ENCODE measurements around the gene ATP9A. TPM values are rescaled to one million over a fixed set of nuclear protein-coding genes. Genes with fewer than 3 reads are reported as not detected.

Gene ATP9A
- polyA plus RNA-seq, 1 of the 3 experiments (the other 2 are of a cell fraction), result 11.0 TPM

DNA sequence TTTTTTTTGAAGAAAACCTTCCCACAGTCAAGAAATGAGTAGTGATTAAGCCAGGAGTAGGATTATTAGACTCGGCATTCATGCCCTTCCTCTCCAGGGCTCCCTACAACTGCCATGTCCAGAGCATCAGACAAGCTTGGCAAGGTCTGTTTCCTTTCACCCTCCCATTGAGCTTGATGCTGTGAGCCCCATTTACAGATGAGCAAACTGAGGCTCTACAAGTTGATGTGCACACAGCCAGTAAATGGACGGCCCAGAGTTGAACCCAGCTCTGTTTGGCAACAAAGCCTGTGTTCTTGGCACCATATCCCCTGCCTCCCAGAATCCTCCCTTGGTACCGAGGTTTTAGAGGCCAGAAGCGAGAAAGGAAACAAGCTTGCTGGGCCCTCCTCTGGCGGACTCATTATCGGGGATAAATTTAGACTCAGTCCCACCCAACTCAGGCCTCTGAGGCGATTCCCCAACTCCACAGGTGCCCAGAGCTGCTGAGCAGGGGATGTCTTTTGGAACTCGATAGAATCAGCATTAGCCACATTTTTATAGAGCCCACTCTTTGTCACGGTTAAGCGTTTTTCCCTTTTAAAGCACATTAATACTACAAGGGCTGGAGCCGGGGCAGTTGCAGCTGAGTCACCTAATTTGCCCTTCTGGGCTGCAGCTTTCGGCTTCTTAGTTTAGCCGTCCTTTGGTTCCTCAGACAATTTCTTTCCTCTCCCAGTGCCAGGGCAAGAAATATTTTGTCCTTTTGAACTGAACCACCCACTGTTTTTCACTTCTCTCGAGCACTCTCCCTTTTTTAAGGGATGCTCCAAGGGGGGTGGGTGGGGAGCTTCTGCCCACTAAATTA, 202.7 kb downstream of the ATP9A start:
- TF ChIP-seq NRF1 (IDR thresholded peaks at IDR 0.05; ENCODE audit: low read depth, low read length) (no peak), JUND (IDR thresholded peaks at IDR 0.05) (0 out of 2 replicates have a peak, but pooled peaks have one; percentile 19), YY1 (IDR thresholded peaks at IDR 0.05; ENCODE audit: low read depth) (no peak)
- Histone ChIP-seq H3K9me3 (no peaks in the 10 kb centered on the region), H3K4me1 (ENCODE audit: control insufficient read depth in 1 of 2, insufficient read depth in 2 of 2, low read depth in 1 of 2, low read length in 1 of 2) (peaks cover 15 to 26% of the 10 kb centered on the region in 2 experiments), H3K27ac (ENCODE audit: low read depth in 2 of 2, low read length in 1 of 2) (peak overlapping the region in 1 of 2 experiments; percentile 68; a peak in 2 of 4 replicates), H3K4me3 (ENCODE audit: low read depth in 2 of 2, low read length in 1 of 2) (no peak overlapping the region; a peak in 1 of 4 replicates), H3K27me3 (ENCODE audit: insufficient read depth) (no peaks in the 10 kb centered on the region), H3K36me3 (replicated peaks in 1 of 2; ENCODE audit: control insufficient read depth in 1 of 2, insufficient read depth in 2 of 2, low read length in 1 of 2) (no peaks in the 10 kb centered on the region), H3K79me2 (ENCODE audit: insufficient read depth) (peaks cover 3% of the 10 kb centered on the region; the same call in 1 of the 2 replicates), H3F3A (replicated peaks; ENCODE audit: insufficient read depth) (peaks cover 31% of the 10 kb centered on the region), H3K9ac (peak overlapping the region; percentile 30; the same call in 1 of the 2 replicates), H4K20me1 (ENCODE audit: insufficient read depth) (peaks cover 6% of the 10 kb centered on the region; the same call in 1 of the 2 replicates), H3K4me2 (peak overlapping the region; percentile 65), H2AFZ (ENCODE audit: low read depth) (0 out of 2 replicates have a peak overlapping the region, but pooled peaks have one; percentile 69), H3K9me2 (no peaks in the 10 kb centered on the region)
- CTCF ChIA-PET, result interaction anchor here (1.0 to 2.4 kb wide), 5 partner anchors 9 to 584 kb away, joined by 3 to 6 read pairs (median 4); no protein-coding TSS in a partner anchor
- no peak for DNase-seq
- 57% methylated on average over 14 of the region's 14 CpGs for WGBS (ENCODE audit: low lambda C conversion rate)
- POLR2A ChIA-PET, result no interaction called here

DNA sequence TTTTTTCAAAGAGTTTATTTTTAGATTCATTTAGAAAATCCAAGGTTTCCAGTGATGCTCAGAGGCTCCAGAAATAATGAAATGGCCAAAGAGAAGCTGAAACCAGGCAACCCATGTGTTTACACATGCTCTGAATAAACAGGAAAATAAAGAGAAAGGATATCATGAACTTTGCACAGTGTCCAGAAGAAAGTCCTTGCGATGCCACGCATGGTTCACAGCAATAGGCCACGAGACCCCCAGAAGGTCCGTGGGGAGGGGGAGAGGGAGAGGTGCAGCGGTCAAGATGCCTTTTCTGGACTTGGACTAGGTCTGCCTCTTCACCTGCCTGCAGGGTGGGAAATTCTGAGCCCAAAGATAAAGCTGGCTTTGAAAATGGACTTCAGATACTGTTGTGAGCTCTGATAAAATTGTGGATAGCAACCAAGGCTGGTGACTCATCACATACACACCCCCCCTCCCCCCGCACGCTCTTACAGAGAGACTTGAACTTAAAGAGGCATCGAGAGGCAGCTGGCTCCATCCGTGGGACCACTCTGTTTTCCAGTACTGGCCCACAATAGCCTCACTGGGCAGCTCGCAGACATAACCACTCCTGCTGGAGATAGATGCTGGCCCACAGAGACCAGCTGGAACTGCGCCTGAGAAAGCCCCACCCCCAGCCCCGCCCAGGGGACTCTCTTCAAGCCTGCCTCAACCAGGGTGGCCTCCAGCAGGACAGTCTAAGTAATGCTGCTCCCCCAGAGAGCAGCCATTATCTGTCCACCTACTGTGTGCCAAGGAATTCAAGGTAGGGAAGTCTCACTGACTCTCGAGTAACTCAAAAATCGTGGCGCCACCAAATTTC, 204.5 kb downstream of the ATP9A start:
- Histone ChIP-seq H3K79me2 (ENCODE audit: insufficient read depth) (peaks cover 17% of the 10 kb centered on the region), H4K20me1 (ENCODE audit: insufficient read depth) (peaks cover 14% of the 10 kb centered on the region; the same call in 1 of the 2 replicates), H3K9ac (peak overlapping the region; percentile 98), H3F3A (replicated peaks; ENCODE audit: insufficient read depth) (peaks cover 31% of the 10 kb centered on the region), H3K9me3 (no peaks in the 10 kb centered on the region), H3K27me3 (ENCODE audit: insufficient read depth) (no peaks in the 10 kb centered on the region), H3K36me3 (replicated peaks in 1 of 2; ENCODE audit: control insufficient read depth in 1 of 2, insufficient read depth in 2 of 2, low read length in 1 of 2) (no peaks in the 10 kb centered on the region), H3K4me3 (ENCODE audit: low read depth in 2 of 2, low read length in 1 of 2) (peak overlapping the region; percentile 3 to 80; a peak in 2 of 4 replicates), H3K27ac (ENCODE audit: low read depth in 2 of 2, low read length in 1 of 2) (peak overlapping the region in 1 of 2 experiments; percentile 99; a peak in 2 of 4 replicates), H3K4me1 (ENCODE audit: control insufficient read depth in 1 of 2, insufficient read depth in 2 of 2, low read depth in 1 of 2, low read length in 1 of 2) (peaks cover 16 to 29% of the 10 kb centered on the region in 2 experiments), H3K9me2 (no peaks in the 10 kb centered on the region), H2AFZ (ENCODE audit: low read depth) (no peak overlapping the region), H3K4me2 (peak overlapping the region; percentile 98)
- TF ChIP-seq, protein P1, sequence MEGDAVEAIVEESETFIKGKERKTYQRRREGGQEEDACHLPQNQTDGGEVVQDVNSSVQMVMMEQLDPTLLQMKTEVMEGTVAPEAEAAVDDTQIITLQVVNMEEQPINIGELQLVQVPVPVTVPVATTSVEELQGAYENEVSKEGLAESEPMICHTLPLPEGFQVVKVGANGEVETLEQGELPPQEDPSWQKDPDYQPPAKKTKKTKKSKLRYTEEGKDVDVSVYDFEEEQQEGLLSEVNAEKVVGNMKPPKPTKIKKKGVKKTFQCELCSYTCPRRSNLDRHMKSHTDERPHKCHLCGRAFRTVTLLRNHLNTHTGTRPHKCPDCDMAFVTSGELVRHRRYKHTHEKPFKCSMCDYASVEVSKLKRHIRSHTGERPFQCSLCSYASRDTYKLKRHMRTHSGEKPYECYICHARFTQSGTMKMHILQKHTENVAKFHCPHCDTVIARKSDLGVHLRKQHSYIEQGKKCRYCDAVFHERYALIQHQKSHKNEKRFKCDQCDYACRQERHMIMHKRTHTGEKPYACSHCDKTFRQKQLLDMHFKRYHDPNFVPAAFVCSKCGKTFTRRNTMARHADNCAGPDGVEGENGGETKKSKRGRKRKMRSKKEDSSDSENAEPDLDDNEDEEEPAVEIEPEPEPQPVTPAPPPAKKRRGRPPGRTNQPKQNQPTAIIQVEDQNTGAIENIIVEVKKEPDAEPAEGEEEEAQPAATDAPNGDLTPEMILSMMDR (IDR thresholded peaks at IDR 0.05), result peak; percentile 12; the same call in 1 of the 2 replicates
- peak; percentile 30; the same call in 1 of the 2 replicates for TF ChIP-seq TCF12 (IDR thresholded peaks at IDR 0.05)
- peak; percentile 71 for TF ChIP-seq JUND (IDR thresholded peaks at IDR 0.05)
- TF ChIP-seq, protein P2, sequence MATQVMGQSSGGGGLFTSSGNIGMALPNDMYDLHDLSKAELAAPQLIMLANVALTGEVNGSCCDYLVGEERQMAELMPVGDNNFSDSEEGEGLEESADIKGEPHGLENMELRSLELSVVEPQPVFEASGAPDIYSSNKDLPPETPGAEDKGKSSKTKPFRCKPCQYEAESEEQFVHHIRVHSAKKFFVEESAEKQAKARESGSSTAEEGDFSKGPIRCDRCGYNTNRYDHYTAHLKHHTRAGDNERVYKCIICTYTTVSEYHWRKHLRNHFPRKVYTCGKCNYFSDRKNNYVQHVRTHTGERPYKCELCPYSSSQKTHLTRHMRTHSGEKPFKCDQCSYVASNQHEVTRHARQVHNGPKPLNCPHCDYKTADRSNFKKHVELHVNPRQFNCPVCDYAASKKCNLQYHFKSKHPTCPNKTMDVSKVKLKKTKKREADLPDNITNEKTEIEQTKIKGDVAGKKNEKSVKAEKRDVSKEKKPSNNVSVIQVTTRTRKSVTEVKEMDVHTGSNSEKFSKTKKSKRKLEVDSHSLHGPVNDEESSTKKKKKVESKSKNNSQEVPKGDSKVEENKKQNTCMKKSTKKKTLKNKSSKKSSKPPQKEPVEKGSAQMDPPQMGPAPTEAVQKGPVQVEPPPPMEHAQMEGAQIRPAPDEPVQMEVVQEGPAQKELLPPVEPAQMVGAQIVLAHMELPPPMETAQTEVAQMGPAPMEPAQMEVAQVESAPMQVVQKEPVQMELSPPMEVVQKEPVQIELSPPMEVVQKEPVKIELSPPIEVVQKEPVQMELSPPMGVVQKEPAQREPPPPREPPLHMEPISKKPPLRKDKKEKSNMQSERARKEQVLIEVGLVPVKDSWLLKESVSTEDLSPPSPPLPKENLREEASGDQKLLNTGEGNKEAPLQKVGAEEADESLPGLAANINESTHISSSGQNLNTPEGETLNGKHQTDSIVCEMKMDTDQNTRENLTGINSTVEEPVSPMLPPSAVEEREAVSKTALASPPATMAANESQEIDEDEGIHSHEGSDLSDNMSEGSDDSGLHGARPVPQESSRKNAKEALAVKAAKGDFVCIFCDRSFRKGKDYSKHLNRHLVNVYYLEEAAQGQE (IDR thresholded peaks at IDR 0.05; ENCODE audit: low read depth, low read length), result no peak
- TF ChIP-seq FOSL2 (IDR thresholded peaks at IDR 0.05; ENCODE audit: borderline replicate concordance, low read depth), result peak; percentile 86
- TF ChIP-seq RFX5 (IDR thresholded peaks at IDR 0.05; ENCODE audit: low read length), result no peak
- CTCF ChIA-PET, result interaction anchor here (0.9 to 2.0 kb wide), 8 partner anchors 11 to 582 kb away, joined by 3 to 8 read pairs (median 4); no protein-coding TSS in a partner anchor
- POLR2A ChIA-PET, result no interaction called here
- 34% methylated on average over 13 of the region's 15 CpGs for WGBS (ENCODE audit: low lambda C conversion rate)
- DNase-seq, result peak; percentile 58
